ENCODE measurements around the gene ANKLE1.

- TF ChIP-seq POLR2A (IDR thresholded peaks at IDR 0.05) = no peak
- TF ChIP-seq EP300 (IDR thresholded peaks at IDR 0.05) = no peak
- TF ChIP-seq CTCF (IDR thresholded peaks at IDR 0.05) = no peak
These were observed 11.9 kb downstream of the ANKLE1 start for GRCh38 chr19:17293605-17294004.

Data from suprapubic skin (tissue), 3 donors.